GM18502 (cell line): ENCODE data around the gene DNAJA2.
"Not testable (repeated sequence)": the region's sequence is repeated elsewhere in the genome, so short reads cannot be mapped to it uniquely, and the experiment has no call there.

Experiments
- ATAC-seq: cut with Tn5 transposase; IDR thresholded peaks from one replicate; pipeline ENCODE4 v1.9.1; 2021; ENCODE audit warnings: mild to moderate bottlenecking; ENCODE audit not compliant: unreplicated experiment, poor library complexity

Gene DNAJA2

DNA sequence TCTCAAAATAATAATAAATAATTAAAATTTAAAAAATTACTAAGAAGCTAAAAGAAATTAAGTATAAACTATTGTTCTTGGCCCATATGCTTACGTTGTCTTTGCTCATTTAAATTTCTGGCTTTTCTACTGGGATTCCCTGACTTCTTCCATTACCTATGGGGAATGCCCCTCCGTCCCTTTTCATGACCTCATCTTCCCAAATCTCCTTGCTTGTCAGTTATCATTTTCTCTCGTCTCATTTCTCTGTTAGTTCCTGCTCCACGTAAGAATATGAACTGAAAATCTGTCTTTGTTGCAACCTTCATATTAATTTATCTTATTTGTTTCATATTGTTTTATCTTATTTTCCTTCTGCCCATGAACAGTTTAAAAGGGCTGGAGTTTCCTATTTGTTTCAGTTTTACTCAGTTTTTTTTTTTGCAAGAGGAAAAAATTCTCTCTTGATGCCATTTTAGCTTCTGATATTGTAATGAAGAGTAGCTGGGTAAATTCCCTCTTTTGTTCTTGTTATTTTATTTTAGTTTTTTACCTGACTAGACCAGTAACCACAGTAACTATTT lies 2.5 kb upstream of the DNAJA2 start:
- ATAC-seq: no peak

DNA sequence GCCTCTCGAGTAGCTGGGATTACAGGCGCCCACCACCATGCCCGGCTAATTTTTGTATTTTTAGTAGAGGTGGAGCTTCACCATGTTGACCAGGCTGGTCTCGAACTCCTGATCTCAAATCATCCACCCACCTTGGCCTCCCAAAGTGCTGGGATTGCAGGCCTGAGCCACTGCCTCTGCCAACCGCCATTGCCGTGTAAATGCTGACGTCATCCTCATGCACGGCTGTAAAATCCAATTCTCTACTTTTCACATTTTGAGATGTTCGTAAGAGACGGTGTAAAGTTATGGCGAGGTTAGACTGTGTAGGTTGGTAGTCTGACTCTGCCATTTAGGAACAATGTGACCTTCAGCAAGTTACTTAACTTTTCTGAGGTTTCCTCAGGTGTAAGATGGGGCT lies 1.7 kb upstream of the DNAJA2 start:
- ATAC-seq: no peak

DNA sequence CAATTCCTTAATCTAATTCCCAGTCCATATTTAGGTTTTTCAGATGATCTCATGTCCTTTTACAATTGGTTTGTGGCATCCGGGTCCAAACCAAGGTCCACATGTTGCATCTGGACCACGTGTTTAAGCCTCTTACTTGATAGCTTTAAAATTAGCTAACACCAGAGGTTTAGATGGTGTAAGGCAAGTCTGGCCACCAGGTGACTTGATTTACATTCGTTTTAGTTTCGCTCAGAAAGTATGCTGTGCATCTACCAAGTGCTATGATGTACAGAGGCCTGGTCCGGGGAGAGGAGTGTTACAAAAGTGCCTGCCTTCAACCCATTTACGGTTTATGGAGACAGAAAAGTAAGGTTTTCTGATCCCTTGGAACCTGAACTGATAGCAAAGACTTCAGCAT lies 878 bp upstream of the DNAJA2 start:
- no peak for ATAC-seq

DNA sequence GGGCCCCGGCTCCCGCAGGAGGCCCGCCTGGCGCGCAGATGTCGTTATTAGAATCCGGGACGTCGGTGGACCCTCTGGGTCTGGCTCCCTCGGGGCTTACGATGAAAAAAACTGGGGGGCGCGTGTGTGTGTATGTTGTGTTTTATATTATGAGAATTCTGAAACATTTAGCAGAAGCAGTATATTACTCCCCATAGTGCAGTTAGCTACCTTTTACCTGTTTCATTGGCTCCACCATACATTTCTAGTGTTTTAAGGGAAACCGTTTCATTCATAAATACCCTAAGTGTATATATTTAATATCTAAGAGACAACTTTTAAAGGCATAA lies 486 bp upstream of the DNAJA2 start:
- no peak for ATAC-seq

DNA sequence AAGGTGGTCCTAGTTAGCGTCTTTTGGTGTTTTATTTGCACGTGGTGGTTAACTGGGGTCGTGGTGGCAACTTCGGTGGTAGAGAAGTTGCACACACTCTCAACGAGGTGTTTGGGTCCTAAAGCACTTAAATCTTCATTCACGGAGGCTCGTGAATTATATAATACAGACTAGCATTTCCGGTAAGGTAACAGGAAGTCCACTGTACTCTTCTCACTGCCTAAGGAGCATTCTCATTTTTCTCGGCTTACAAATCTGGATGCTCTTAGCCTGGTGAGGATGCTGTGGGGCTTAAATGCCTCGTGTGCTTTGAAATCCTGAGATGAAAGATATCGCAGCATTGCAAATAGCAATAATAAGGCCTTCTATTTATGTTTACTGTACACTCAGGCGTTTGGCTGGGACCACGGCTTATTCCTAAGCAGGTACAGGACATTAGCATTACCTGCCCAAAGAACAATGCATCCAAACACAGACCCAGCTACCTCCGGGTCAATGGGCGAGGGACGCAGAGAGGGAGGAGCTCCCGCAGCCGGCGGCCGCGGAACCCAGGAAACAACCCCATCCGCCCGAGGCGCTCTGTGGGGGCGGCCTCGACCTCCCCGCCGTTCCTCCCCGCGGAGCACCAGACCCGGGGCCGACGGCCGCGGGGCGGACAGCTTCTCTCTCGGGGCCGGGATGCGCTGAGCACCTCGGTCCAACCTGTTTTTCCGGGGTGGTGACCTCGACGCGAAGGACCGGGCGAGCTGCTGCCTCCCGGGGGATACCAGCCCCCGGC lies 856 bp downstream of the DNAJA2 start:
- ATAC-seq: peak; percentile 48

DNA sequence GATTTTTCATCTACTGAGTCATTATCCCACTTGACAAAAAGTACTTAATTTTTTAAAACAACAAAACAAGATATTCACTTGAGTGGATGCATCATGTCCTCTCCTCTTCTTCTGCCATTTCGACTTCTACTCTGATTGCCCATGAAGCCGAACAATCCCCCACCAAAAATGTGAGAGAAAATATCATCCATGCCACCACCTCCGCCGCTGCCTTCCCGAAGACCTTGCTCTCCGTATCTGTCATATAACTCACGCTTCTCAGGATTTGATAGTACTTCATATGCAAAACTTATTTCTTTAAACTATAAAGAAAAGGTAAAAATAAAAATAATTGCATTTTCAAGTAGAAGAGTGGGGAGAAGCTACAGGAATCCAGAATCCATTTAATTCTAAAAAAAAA lies 2.2 kb downstream of the DNAJA2 start:
- ATAC-seq: no peak

DNA sequence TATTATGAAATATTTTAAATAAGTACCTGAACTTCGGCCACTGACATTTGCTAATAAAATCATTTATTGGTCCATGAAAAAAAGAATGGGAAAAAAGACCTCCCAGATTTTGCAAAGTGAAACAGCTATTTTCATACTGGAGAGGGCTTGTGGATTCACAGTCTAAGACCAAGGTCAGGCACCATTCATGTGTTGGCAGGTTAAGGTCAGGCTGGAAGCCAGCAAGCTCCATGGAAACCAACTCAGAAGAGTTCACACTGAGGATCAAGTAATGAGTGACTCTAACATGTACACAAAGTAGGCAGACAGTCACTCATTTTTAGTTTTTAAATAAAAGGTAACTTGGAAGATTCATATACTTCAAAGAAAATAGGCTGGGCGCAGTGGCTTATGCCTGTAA lies 3.4 kb downstream of the DNAJA2 start:
- no peak for ATAC-seq

DNA sequence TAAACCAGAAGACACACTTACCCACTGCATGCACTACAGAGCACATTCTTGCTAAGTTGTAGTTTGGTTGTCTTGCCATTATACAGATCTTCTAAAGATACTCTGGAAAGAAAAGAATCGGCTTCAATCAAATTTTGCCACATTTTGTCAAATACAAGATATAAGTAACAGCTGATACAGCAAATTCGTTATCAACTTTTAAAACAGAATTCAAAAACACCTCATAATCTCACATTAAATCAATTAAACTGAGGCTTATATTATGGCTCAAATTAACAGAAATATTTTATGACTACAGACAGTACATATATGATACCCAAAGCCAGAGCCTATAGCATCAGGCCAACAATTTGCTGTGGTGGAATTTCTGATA lies 5.4 kb downstream of the DNAJA2 start:
- ATAC-seq: no peak

DNA sequence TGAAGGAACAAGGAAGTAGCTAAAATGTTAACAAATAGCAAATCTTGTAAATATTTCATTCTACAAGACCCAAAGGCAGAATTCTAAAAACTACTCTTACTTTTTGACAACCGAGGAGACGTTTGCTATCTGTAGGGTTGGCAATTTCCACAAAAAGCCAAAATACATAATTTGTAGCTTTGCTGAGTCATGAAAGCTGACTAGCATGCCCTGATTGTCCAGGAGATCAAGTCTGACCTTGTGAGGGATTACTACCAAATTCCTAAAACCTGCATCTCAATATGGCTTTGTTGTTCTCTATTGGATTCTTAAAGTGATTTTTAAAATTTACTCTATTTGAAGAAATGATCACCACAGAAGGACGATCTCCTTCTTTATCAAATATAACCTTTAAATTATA lies 10.8 kb downstream of the DNAJA2 start:
- no peak for ATAC-seq

DNA sequence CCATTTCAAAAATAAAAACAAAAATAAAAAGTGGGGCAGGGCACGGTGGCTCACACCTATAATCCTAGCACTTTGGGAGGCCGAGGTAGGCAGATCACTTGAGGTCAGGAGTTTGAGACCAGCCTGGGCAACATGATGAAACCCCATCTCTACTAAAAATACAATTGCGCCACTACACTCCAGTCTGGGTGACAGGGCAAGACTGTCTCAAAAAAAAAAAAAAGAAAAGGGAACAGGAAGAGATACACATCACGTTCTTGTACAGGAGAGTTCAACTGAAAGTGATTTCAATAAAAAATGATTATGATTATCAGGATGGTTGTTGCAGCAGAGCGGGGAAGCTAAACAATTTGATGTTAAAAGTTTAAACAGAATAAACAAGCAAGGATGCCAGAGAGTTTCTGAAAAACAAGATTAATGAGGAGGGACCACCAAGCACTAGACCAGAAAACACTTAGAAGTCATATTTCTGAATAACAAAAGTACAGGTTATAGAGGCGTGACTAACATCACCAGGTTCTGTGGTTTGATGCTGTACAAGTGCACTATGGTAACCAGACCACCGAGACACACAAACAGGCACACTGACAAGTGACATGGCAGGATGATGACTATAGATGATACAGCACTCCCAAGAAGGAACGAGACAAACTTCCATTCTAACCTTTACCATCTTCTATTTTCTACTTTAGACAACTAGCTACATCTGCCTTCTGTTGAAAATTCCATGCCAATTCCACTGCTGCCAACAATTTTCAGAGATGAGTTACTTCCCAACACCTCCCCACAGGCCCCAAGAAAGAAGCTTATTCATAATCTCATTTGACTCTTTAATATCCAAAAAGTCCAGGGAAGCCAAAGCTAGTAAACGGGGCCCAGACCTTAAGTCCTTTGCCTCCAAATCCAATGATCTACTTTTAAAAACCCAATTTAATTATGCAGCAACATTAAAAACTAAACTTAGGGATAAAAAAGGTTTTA lies 11.8 kb downstream of the DNAJA2 start:
- ATAC-seq: peak; percentile 72

DNA sequence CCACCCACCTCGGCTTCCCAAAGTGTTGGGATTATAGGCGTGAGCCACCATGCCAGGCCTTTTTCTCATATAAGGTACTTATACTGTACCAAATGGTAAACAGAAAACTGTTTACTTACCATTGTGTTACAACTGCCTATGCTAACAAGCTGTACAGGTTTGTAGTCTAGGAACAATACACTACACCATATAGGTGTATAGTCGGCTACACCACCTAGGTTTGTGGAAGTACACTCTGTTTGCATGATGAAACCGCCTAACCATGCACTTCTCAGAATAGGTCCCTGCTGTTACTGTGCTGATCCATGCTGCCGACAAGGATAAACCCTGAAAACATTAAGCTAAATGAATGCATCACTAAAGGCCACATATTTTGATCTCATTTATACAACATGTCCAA lies 18.9 kb downstream of the DNAJA2 start:
- ATAC-seq: no peak

DNA sequence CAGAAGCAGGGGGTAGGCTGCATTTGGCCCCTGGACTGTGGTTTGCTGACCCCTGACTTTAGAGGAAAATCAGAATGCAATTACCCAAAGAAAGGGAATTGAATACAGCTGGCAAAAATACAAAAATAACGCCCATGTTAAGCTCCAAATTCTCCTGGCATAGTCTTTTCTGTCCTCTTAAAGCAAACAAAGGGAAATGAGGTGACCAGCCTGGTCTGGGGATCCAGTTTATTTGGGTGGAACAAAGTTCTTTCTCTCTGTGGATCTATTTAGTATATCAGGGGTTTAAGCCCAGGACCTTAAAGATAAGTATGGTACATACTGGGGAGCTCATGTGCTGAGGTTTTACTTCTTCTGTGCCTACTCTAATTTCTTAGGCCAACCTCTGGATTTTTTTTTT lies 23.5 kb downstream of the DNAJA2 start:
- no peak for ATAC-seq

DNA sequence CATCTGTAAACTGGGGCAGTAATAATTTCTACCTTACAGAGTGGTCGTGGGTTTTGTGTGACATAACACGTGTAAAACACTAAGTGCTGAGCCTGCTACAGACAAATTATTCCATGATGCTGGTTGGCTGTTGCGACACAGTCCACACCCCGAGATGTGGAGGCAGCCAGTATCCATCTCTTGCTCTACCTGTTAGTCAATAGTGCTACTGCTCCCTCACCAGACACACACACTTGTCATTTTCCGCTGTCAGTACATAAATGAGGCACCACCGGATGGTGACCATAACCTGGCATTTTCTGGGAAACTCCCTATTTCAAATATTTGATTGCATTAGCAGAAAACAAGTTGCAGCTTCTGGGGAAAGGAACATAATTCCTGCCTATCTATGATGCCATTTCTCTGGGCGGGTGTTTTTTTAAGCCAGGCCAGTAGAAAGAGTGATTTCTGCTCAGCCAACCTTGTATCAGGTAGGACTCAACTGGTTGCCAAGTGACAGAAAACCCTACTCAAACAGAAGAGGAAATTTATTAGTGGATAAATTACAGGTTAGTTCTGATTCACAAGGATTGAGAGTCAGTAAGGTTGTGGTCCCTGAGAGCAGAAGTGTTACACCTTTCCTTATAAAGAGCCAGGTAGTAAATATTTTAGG lies 24.1 kb downstream of the DNAJA2 start:
- peak; percentile 79 for ATAC-seq

DNA sequence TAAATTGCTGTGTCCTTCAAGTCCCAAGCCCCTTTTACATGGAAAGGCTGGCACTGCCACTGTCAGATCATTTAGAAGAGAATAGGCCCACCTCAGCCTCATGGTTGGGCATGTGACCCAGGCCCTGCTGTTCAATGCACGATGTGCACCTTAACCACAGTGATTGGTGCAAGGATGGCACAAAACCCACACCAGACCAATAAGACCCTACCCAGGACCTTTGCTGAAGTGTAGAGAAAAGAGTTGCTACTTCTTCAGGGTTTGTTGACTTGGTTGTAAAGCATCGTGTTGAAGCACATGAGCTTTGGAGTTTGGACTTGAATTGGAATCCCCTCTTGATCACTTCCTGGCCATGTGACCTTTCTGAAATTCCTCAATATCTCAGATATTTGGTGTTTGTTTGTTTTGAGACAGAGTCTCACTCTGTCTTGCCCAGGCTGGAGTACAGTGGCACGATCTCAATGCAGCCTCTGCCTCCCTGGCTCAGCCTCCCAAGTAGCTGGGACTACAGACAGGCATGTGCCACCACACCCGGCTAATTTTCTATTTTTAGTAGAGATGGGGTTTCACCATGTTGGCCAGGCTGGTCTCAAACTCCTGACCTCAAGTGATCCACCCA lies 24.8 kb downstream of the DNAJA2 start:
- ATAC-seq: no peak

DNA sequence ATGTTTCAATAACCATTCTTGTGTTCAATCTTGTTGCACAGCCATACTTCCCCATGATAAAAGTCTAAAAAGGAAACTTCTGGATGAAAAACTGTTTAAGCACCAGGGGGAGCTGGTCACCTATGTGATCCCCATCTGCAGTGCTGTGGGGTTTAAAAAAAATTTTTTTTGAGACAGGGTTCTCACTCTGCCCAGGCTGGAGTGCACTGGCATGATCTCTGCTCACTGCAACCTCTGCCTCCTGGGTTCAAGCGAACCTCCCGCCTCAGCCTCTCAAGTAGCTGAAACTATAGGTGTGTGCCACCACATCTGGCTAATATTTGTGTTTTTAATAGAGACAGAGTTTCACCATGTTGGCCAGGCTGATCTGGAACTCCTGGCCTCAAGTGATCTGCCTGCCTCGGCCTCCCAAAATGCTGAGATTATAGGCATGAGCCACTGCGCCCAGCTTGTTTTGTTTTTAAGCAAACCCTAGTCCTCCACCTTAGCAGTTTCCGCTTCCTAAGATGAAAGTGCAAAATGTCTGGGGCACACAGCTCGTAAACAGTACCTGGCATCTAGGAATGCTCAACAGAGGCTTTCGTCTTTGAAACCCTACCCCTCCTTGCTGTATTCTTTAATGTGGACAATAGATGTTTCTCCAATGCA lies 25.4 kb downstream of the DNAJA2 start:
- peak; percentile 73 for ATAC-seq

DNA sequence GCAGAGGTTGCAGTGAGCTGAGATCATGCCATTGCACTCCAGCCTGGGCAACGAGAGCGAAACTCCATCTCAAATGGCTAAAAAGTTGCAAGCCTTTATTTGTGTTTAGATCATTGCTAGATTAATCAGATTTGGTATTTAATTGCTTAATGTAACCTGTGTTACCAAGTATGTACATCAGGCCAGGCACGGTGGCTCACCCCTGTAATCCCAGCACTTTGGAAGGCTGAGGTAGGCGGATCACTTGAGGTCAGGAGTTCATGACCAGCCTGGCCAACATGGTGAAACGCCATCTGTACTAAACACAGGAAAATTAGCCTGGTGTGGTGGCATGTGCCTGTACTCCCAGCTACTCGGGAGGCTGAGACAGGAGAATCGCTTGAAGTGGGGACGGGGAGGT lies 28.8 kb downstream of the DNAJA2 start:
- not testable (repeated sequence) for ATAC-seq

DNA sequence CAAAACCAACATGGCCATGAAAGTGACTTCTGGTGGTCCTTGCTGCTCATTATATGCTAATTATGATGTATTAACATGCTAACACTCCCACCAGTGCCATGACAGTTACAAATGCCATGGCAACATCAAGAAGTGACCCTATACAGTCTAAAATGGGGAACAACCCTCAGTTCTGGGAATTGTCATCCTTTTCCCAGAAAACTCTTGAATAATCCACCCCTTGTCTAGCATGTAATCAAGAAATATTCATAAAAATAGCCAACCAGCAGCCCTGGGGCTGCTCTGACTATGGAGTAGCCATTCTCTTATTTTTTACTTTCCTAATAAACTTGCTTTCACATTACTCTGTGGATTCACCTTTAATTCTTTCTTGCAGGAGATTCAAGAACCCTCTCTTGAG lies 35.9 kb downstream of the DNAJA2 start:
- no peak for ATAC-seq

DNA sequence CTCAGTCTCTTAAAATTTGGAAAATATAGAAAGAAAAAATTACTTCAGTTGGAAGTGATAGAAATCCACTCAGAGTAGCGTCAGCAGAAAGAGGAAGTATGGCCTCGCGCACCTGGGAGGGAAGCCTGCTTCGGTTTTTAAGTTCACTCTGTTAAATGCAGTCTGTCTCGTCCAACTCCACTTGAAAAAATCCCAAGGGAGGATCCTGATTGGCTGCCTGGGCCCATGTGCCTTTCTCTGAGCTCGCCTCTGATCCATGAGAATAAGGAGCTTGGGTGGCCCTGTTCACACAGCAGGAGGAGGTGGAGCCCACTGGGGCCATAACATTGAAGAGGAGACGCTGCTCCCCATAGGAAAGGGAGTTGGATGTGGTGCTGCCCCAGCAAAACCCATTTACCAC lies 40.7 kb downstream of the DNAJA2 start:
- no peak for ATAC-seq

DNA sequence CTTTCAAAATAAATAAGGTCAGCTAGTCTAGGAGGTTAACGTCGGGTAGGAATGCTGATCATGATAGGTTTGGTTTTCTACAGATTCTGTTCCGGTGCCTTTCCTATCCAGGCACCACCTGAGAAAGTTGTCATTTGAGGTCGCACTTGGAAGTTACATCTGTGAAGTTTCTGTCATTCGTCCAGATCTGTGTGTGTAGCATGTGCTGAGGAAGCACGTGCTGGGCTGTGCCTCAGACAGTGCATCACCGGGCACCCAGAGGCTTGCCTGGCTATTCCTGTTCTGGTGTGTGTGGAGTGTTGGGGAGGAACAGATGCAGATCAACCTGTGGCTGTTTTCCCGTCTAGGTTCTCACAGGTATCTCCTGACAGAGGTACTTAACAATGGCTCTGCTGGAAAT lies 42.6 kb downstream of the DNAJA2 start:
- no peak for ATAC-seq
